H9 (cell line): ENCODE measurements around the gene RANBP9. TPM values are rescaled to one million over a fixed set of nuclear protein-coding genes. Genes with fewer than 3 reads are reported as not detected.

Source experiments
- DNase-seq: peaks from one replicate; pipeline ENCODE4 v3.0.0-alpha.2; 2017
- H2AFZ ChIP-seq: one replicate; pipeline ENCODE4 v1.6.1; 2013; ENCODE audit warnings: mild to moderate bottlenecking, low read length, control low read depth, moderate library complexity
- H2AK5ac ChIP-seq: 2 replicates; pipeline ENCODE4 v1.6.1; 2013; ENCODE audit warnings: low read length, control low read depth, mixed read lengths; ENCODE audit not compliant: insufficient read length
- H2BK120ac ChIP-seq: one replicate; pipeline ENCODE4 v1.6.1; 2013; ENCODE audit warnings: low read depth, mild to moderate bottlenecking, low read length, control low read depth, inconsistent platforms; ENCODE audit not compliant: poor library complexity, severe bottlenecking
- H2BK12ac ChIP-seq: 2 replicates; pipeline ENCODE4 v1.6.1; 2013; ENCODE audit warnings: low read length, control low read depth, mixed read lengths, low read depth; ENCODE audit not compliant: insufficient read length
- H2BK15ac ChIP-seq: 2 replicates; pipeline ENCODE4 v1.6.1; 2013; ENCODE audit warnings: low read depth, low read length, control low read depth
- H2BK20ac ChIP-seq: one replicate; pipeline ENCODE4 v1.6.1; 2013; ENCODE audit warnings: low read depth, mild to moderate bottlenecking, low read length, control low read depth, inconsistent platforms; ENCODE audit not compliant: poor library complexity, severe bottlenecking
- H2BK5ac ChIP-seq: 2 replicates; pipeline ENCODE4 v1.6.1; 2013; ENCODE audit warnings: low read length, control low read depth, mixed read lengths; ENCODE audit not compliant: insufficient read length
- H3K14ac ChIP-seq: 2 replicates; pipeline ENCODE4 v1.6.1; 2013; ENCODE audit warnings: low read length, control low read depth; ENCODE audit not compliant: insufficient read depth
- H3K18ac ChIP-seq: 2 replicates; pipeline ENCODE4 v1.6.1; 2013; ENCODE audit warnings: low read depth, mild to moderate bottlenecking, mixed read lengths, low read length, control low read depth; ENCODE audit not compliant: insufficient read length
- H3K23ac ChIP-seq: 2 replicates; pipeline ENCODE4 v1.6.1; 2013; ENCODE audit warnings: low read length, control low read depth, mixed read lengths, low read depth; ENCODE audit not compliant: insufficient read length
- H3K23me2 ChIP-seq: 2 replicates; pipeline ENCODE4 v1.6.1; 2013; ENCODE audit warnings: low read depth, mild to moderate bottlenecking, mixed read lengths, low read length, control low read depth; ENCODE audit not compliant: insufficient read length, poor library complexity, severe bottlenecking
- H3K27ac ChIP-seq: 2 replicates; pipeline ENCODE4 v1.5.1; 2013; ENCODE audit warnings: low read length, control low read depth, mixed read lengths, low read depth; ENCODE audit not compliant: insufficient read length
- H3K27me3 ChIP-seq: 2 replicates; pipeline ENCODE4 v1.6.1; 2013; ENCODE audit warnings: low read length, control low read depth, inconsistent platforms; ENCODE audit not compliant: insufficient read depth
- H3K4ac ChIP-seq: 2 replicates; pipeline ENCODE4 v1.6.1; 2013; ENCODE audit warnings: low read depth, mild to moderate bottlenecking, control low read depth, inconsistent platforms, low read length, moderate library complexity
- H3K4me1 ChIP-seq: 2 replicates; pipeline ENCODE4 v1.6.1; 2013; ENCODE audit warnings: low read length, control low read depth, inconsistent platforms; ENCODE audit not compliant: insufficient read depth
- H3K4me2 ChIP-seq: 2 replicates; pipeline ENCODE4 v1.6.1; 2013; ENCODE audit warnings: low read length, control low read depth, mixed read lengths; ENCODE audit not compliant: insufficient read length, insufficient read depth
- H3K56ac ChIP-seq: 2 replicates; pipeline ENCODE4 v1.6.1; 2013; ENCODE audit warnings: low read depth, mild to moderate bottlenecking, mixed read lengths, low read length, control low read depth; ENCODE audit not compliant: insufficient read length
- H3K79me1 ChIP-seq: 2 replicates; pipeline ENCODE4 v1.6.1; 2013; ENCODE audit warnings: low read depth, mild to moderate bottlenecking, moderate library complexity, low read length, control low read depth, inconsistent platforms; ENCODE audit not compliant: insufficient read depth, poor library complexity, severe bottlenecking
- H3K79me2 ChIP-seq: 2 replicates; pipeline ENCODE4 v1.6.1; 2013; ENCODE audit warnings: low read length, control low read depth, inconsistent platforms; ENCODE audit not compliant: insufficient read depth
- H3K9ac ChIP-seq: 2 replicates; pipeline ENCODE4 v1.6.1; 2013; ENCODE audit warnings: low read length, control low read depth, mixed read lengths; ENCODE audit not compliant: insufficient read length; ENCODE audit errors: extremely low read depth
- H3K9me3 ChIP-seq: one replicate; pipeline ENCODE4 v1.6.1; 2013; ENCODE audit warnings: low read depth, low read length, inconsistent platforms; ENCODE audit not compliant: control insufficient read depth
- H3T11ph ChIP-seq: one replicate; pipeline ENCODE4 v1.6.1; 2013; ENCODE audit warnings: mild to moderate bottlenecking, low read length, control low read depth, inconsistent platforms
- H4K20me1 ChIP-seq: one replicate; pipeline ENCODE4 v1.6.1; 2013; ENCODE audit not compliant: control insufficient read depth, insufficient read length, insufficient read depth
- H4K5ac ChIP-seq: 2 replicates; pipeline ENCODE4 v1.6.1; 2013; ENCODE audit warnings: low read depth, mild to moderate bottlenecking, mixed read lengths, low read length, control low read depth; ENCODE audit not compliant: insufficient read length
- H4K8ac ChIP-seq: replicated peaks from 2 replicates; pipeline ENCODE4 v1.6.1; 2013; ENCODE audit warnings: low read length, control low read depth, mixed read lengths, low read depth; ENCODE audit not compliant: insufficient read length
- H4K91ac ChIP-seq: 2 replicates; pipeline ENCODE4 v1.6.1; 2013; ENCODE audit warnings: low read depth, mild to moderate bottlenecking, moderate library complexity, mixed read lengths, low read length, control low read depth; ENCODE audit not compliant: insufficient read length
- H3K27ac Mint-ChIP-seq, 3 experiments: 2 replicates in 2 of 3; 3 replicates in 1 of 3; pipeline ENCODE4 v1.8.0; 2020 to 2021; ENCODE audit warnings: mixed read lengths in 3 of 3, mild to moderate bottlenecking in 1 of 3, moderate library complexity in 1 of 3
- H3K27me3 Mint-ChIP-seq: 2 replicates; pipeline ENCODE4 v1.8.0; 2021; ENCODE audit warnings: low read depth, mild to moderate bottlenecking, moderate library complexity, mixed read lengths
- H3K36me3 Mint-ChIP-seq, 3 experiments: 2 replicates in 2 of 3; 3 replicates in 1 of 3; pipeline ENCODE4 v1.8.0; 2020 to 2021; ENCODE audit warnings: low read depth in 3 of 3, mixed read lengths in 3 of 3; ENCODE audit not compliant: insufficient read depth in 1 of 3
- H3K4me1 Mint-ChIP-seq, 2 experiments: 2 replicates each; pipeline ENCODE4 v1.8.0; 2020; ENCODE audit warnings: mixed read lengths in 2 of 2
- H3K4me3 Mint-ChIP-seq, 2 experiments: 2 replicates in 1 of 2; 3 replicates in 1 of 2; pipeline ENCODE4 v1.8.0; 2020 to 2021; ENCODE audit warnings: mild to moderate bottlenecking in 2 of 2, mixed read lengths in 2 of 2, moderate library complexity in 1 of 2
- H3K9me3 Mint-ChIP-seq, 2 experiments: 2 replicates in 1 of 2; 3 replicates in 1 of 2; pipeline ENCODE4 v1.8.0; 2020; ENCODE audit warnings: mild to moderate bottlenecking in 2 of 2, mixed read lengths in 2 of 2, moderate library complexity in 1 of 2
- CTCF ChIP-seq: fragments of 200-600 bp; sonication (generic); conservative IDR thresholded peaks from 3 replicates; pipeline ENCODE4 v1.8.0; 2021; ENCODE audit warnings: antibody characterized with exemption, mild to moderate bottlenecking
- WGBS: extraction: QIAGEN DNeasy Blood & Tissue Kit; methylation state at CpG from one replicate; pipeline ENCODE4 v1.1.7; 2013; ENCODE audit warnings: missing lambda C conversion rate, low lambda C conversion rate, mixed read lengths; ENCODE audit not compliant: insufficient read length; ENCODE audit errors: extremely low coverage; 5-methylcytosine and 5-hydroxymethylcytosine counted together
- total RNA-seq: library from RNA; stranded (reverse); gene quantifications from 2 replicates; pipeline ENCODE4 v1.2.1, GENCODE V29; 2021

The RANBP9 gene
- total RNA-seq, 1 experiment from 2014 or later: 37.2 TPM

- Histone ChIP-seq H2AFZ (no peak overlapping the region), H2AK5ac (no peak overlapping the region)
Observed at GRCh38 chr6:13572951-13573654, 138.5 kb downstream of the RANBP9 start.

More at GRCh38 chr6:13572951-13573654, 138.5 kb downstream of the RANBP9 start:
- no peak overlapping the region for H3K14ac ChIP-seq
- no peak overlapping the region for H2BK5ac ChIP-seq
- H3K23ac ChIP-seq: no peak overlapping the region
- no peak overlapping the region for H2BK15ac ChIP-seq
- no peak overlapping the region for H3K18ac ChIP-seq
- H3K4me2 ChIP-seq: peak overlapping the region; percentile 96
- Mint-ChIP-seq H3K27me3 (no peaks in the 10 kb centered on the region), H3K9me3 (peaks cover 7% of the 10 kb centered on the region in 2 experiments; a peak in 3 of 5 replicates), H3K4me1 (peaks cover 30 to 31% of the 10 kb centered on the region in 2 experiments), H3K27ac (peak overlapping the region; percentile 90 to 98 (median 93); a peak in 5 of 7 replicates), H3K36me3 (peaks cover 0 to 2% (median 0%) of the 10 kb centered on the region in 3 experiments; a peak in 1 of 7 replicates), H3K4me3 (peak overlapping the region; percentile 84 to 92)
- H3K56ac ChIP-seq: no peak overlapping the region
- peak overlapping the region; percentile 90 for H3K9ac ChIP-seq
- peak overlapping the region; percentile 82 for H3K27ac ChIP-seq
- no peak overlapping the region for H4K5ac ChIP-seq
- no peak overlapping the region for H3K4ac ChIP-seq
- H4K8ac ChIP-seq: no peak overlapping the region
- no peak overlapping the region for H3T11ph ChIP-seq
- H2BK12ac ChIP-seq: no peak overlapping the region
- no peak for DNase-seq
- no peaks in the 10 kb centered on the region; the same call in 1 of the 2 replicates for H3K4me1 ChIP-seq
- H3K79me2 ChIP-seq: no peaks in the 10 kb centered on the region; the same call in 1 of the 2 replicates
- H2BK120ac ChIP-seq: no peak overlapping the region
- H4K20me1 ChIP-seq: no peaks in the 10 kb centered on the region
- H3K27me3 ChIP-seq: no peaks in the 10 kb centered on the region
- peaks cover 11% of the 10 kb centered on the region for H3K23me2 ChIP-seq
- H4K91ac ChIP-seq: no peak overlapping the region
- H3K9me3 ChIP-seq: no peaks in the 10 kb centered on the region
- no peaks in the 10 kb centered on the region for H3K79me1 ChIP-seq
- H2BK20ac ChIP-seq: no peak overlapping the region
- no peak for TF ChIP-seq CTCF
- WGBS: no CpG with 5 or more reads among the region's 16 CpGs
